Measurements from ENCODE around the gene YIPF5. TPM values are rescaled to one million over a fixed set of nuclear protein-coding genes. Genes with fewer than 3 reads are reported as not detected.

The YIPF5 gene
- total RNA-seq, 2 experiments from 2014 or later, result 57.6 to 64.8 TPM

DNA sequence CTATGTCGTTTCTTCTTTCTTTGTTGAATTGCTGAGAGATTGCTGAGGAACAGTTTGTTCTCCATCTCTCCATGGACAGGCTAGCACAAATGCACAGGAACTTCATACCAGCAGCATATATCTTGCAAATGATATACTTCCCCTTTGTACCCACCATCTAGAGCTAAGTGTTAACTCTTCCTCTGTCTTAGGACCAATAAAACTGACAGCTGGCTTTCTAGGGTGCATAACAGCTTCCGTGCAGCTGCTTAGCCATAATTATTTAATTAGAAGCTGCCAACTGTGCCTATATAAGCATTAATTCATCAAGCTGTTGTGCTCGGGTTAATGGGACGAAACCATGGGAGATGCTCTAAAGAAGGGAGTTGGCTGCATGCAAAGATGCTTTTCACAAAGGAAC, 38.9 kb upstream of the YIPF5 start:
- Histone ChIP-seq H3K4me3 (ENCODE audit: low read length) (no peak overlapping the region), H3K9me3 (ENCODE audit: control insufficient read depth in 1 of 2, insufficient read depth in 1 of 2, low read length in 2 of 2) (no peaks in the 10 kb centered on the region), H3K27ac (ENCODE audit: low read depth in 1 of 2, low read length in 2 of 2) (no peak overlapping the region), H3K36me3 (ENCODE audit: insufficient read depth, low read length) (no peaks in the 10 kb centered on the region), H3K4me1 (ENCODE audit: insufficient read depth, low read length) (peaks cover 6% of the 10 kb centered on the region), H3K27me3 (ENCODE audit: control insufficient read depth in 1 of 2, insufficient read depth in 2 of 2, low read length in 2 of 2) (peaks cover 23 to 49% of the 10 kb centered on the region in 2 experiments)
- ATAC-seq (ENCODE audit: poor library complexity) (no peak), DNase-seq (no peak)
- Mint-ChIP-seq H3K9me3 (no peaks in the 10 kb centered on the region), H3K36me3 (ENCODE audit: low read depth) (no peaks in the 10 kb centered on the region), H3K27ac (no peak overlapping the region), H3K27me3 (peaks cover 76% of the 10 kb centered on the region), H3K4me3 (no peak overlapping the region), H3K4me1 (ENCODE audit: low read depth) (peaks cover 4% of the 10 kb centered on the region)
- TF ChIP-seq, protein P1, sequence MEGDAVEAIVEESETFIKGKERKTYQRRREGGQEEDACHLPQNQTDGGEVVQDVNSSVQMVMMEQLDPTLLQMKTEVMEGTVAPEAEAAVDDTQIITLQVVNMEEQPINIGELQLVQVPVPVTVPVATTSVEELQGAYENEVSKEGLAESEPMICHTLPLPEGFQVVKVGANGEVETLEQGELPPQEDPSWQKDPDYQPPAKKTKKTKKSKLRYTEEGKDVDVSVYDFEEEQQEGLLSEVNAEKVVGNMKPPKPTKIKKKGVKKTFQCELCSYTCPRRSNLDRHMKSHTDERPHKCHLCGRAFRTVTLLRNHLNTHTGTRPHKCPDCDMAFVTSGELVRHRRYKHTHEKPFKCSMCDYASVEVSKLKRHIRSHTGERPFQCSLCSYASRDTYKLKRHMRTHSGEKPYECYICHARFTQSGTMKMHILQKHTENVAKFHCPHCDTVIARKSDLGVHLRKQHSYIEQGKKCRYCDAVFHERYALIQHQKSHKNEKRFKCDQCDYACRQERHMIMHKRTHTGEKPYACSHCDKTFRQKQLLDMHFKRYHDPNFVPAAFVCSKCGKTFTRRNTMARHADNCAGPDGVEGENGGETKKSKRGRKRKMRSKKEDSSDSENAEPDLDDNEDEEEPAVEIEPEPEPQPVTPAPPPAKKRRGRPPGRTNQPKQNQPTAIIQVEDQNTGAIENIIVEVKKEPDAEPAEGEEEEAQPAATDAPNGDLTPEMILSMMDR (IDR thresholded peaks at IDR 0.05), result no peak
- POLR2A ChIA-PET, result no interaction called here
- CTCF ChIA-PET, result no interaction called here
- intact Hi-C loops (cut with DNase I, micrococcal nuclease), result no loop called here

DNA sequence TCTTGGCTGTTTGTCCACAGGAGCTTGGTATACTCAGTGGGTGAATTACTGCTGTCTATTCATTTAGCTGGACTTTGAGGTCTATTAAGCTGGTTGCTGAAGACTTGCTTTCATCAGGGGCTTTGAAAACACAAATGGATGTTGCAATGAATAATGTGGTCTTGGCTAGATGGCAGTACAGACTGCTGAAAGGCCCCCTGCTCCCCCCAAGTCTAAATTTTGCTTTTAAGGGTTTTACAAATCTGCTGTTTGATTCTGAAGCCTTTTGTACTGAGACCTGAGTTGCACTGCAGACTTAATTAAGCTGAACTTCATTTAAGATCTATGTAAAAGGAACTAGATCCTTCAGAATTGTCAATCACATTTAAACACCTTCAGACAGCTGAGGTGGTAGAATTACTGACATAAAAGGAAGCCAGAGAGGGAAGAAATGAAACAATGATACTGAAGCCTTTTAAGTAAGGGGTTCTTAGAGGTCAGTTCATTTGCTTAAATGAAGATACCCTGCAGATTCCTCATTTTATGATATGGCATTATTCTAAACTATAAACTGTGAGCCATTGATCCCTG, 37.5 kb upstream of the YIPF5 start:
- intact Hi-C loops (cut with DNase I, micrococcal nuclease), result no loop called here
- Mint-ChIP-seq H3K9me3 (no peaks in the 10 kb centered on the region), H3K27me3 (peaks cover 72% of the 10 kb centered on the region), H3K36me3 (ENCODE audit: low read depth) (no peaks in the 10 kb centered on the region), H3K27ac (no peak overlapping the region), H3K4me3 (no peak overlapping the region), H3K4me1 (ENCODE audit: low read depth) (peaks cover 4% of the 10 kb centered on the region)
- no peak overlapping the region for H3K27ac ChIP-seq (ENCODE audit: low read depth in 1 of 2, low read length in 2 of 2)
- peaks cover 27 to 52% of the 10 kb centered on the region in 2 experiments for H3K27me3 ChIP-seq (ENCODE audit: control insufficient read depth in 1 of 2, insufficient read depth in 2 of 2, low read length in 2 of 2)
- no peak overlapping the region for H3K4me3 ChIP-seq (ENCODE audit: low read length)
- H3K4me1 ChIP-seq (ENCODE audit: insufficient read depth, low read length), result peaks cover 6% of the 10 kb centered on the region
- ChIA-PET CTCF (no interaction called here), POLR2A (no interaction called here)
- TF ChIP-seq, protein P1 (IDR thresholded peaks at IDR 0.05), result no peak
- no peak for ATAC-seq (ENCODE audit: poor library complexity)
- no peaks in the 10 kb centered on the region for H3K9me3 ChIP-seq (ENCODE audit: control insufficient read depth in 1 of 2, insufficient read depth in 1 of 2, low read length in 2 of 2)
- H3K36me3 ChIP-seq (ENCODE audit: insufficient read depth, low read length), result no peaks in the 10 kb centered on the region
- DNase-seq, result no peak

DNA sequence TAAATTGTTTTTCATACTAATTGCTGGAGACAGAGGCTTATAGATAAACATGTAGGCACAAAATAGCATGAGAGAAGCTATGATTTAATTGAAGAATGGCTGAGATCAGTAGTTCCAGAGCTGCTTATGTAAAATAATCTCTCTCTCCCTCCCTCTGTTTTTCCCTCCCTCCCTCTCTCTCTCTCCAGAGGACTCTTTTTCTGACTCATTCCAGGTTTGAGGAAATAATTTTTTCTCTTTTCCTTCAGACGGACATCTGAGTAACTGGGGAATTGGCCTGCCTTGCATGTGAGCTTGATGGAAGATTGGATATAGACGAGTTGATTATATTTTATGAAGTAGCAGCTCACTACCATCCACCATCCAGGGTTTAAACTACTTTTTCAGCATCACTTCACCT, 35.7 kb upstream of the YIPF5 start:
- H3K36me3 ChIP-seq (ENCODE audit: insufficient read depth, low read length), result no peaks in the 10 kb centered on the region
- no peak overlapping the region for H3K4me3 ChIP-seq (ENCODE audit: low read length)
- TF ChIP-seq, protein P1 (IDR thresholded peaks at IDR 0.05), result no peak
- Mint-ChIP-seq H3K4me3 (no peak overlapping the region), H3K27me3 (peaks cover 82% of the 10 kb centered on the region), H3K4me1 (ENCODE audit: low read depth) (peaks cover 4% of the 10 kb centered on the region), H3K36me3 (ENCODE audit: low read depth) (no peaks in the 10 kb centered on the region), H3K9me3 (no peaks in the 10 kb centered on the region), H3K27ac (no peak overlapping the region)
- no peak for ATAC-seq (ENCODE audit: poor library complexity)
- no peak overlapping the region for H3K27ac ChIP-seq (ENCODE audit: low read depth in 1 of 2, low read length in 2 of 2)
- ChIA-PET POLR2A (interaction anchor here (0.9 kb wide), 1 partner anchor 35 kb away, joined by 3 read pairs; the partner anchor contains the start of genes KCTD16 and YIPF5), CTCF (no interaction called here)
- H3K27me3 ChIP-seq (ENCODE audit: control insufficient read depth in 1 of 2, insufficient read depth in 2 of 2, low read length in 2 of 2), result peaks cover 24 to 47% of the 10 kb centered on the region in 2 experiments
- no peaks in the 10 kb centered on the region for H3K9me3 ChIP-seq (ENCODE audit: control insufficient read depth in 1 of 2, insufficient read depth in 1 of 2, low read length in 2 of 2)
- intact Hi-C loops (cut with DNase I, micrococcal nuclease), result no loop called here
- peaks cover 6% of the 10 kb centered on the region for H3K4me1 ChIP-seq (ENCODE audit: insufficient read depth, low read length)
- no peak for DNase-seq

Measured in CD4-positive, alpha-beta T cell (primary cell).